GM19023 (cell line): ENCODE results near the gene UTP11.
"Not testable (repeated sequence)": the region's sequence is repeated elsewhere in the genome, so short reads cannot be mapped to it uniquely, and the experiment has no call there.

Experiments used
- ATAC-seq: cut with Tn5 transposase; IDR thresholded peaks from one replicate; pipeline ENCODE4 v1.9.1; 2021; ENCODE audit warnings: mild to moderate bottlenecking, moderate library complexity; ENCODE audit not compliant: unreplicated experiment

UTP11 gene

DNA sequence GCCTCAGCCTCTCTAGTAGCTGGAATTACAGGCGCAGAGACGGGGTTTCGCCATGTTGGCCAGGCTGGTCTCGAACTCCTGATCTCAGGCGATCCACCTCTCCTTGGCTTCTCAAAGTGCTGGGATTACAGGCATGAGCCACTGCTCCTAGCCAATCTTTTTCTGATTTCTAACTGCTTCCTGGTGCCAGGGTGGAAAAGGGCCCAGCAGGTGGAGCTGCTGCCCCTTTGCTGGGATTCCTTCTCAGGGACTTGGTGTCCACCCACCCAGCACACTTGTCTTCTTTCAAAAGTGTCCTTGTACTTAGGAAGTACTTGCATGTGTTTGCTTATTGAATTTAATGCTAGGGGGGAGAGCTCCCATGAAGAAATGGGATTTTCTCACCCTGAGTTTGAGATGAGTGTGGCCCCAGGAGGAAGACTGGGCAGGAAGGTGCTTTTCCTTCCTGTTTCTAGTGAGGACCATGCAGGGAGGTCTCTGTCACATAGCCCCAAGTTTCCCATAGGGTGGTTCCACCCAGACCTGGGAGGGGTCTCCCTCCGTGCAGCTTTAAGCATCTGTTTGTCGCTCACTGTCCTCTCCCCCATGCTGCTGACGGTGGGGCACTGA, 14.2 kb downstream of the UTP11 start:
- ATAC-seq, result no peak

DNA sequence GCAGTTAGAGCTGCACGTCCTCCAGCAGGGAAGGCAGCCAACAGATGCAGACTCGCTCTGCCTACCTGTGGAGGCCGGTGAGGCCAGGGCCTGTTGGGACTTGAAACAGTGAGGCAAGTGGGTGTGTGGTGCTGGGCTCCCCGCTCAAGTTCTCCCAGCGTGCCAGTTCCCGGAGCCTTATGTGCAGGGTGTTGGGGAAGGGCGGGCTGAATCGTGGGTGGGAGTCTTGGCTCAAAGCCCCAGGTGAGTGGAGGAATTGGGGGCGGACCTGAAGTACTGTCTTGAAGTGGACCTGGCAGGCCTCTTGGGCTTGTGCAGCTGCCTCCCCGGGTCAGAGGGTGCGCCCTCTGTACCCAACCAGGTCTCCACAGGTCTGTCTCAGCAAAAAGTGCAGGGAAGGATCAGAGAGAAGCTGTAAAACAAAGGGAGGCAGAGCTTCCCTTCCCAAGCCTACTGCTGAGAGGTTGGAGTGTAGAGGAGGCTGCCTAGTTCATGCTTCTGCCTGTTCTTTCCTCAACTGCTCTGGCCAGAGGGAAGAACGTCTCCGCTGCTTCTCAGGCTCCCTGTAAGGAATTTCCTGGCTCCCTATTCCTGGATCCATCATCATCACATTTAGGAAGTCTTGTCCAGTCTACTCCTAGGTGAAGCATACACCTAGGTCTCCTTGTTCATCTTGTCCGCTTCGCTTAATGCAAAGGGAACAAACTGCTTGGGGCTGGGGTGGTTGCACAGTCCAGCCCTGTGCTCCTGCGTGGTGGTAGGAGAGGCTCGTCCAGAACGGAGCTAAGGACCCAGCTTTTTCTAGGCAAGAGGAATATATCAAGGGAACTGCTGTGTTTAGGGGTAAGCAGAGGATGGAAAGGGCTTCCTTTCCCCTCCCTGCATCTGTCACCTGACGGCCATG, 14.9 kb downstream of the UTP11 start:
- no peak for ATAC-seq

DNA sequence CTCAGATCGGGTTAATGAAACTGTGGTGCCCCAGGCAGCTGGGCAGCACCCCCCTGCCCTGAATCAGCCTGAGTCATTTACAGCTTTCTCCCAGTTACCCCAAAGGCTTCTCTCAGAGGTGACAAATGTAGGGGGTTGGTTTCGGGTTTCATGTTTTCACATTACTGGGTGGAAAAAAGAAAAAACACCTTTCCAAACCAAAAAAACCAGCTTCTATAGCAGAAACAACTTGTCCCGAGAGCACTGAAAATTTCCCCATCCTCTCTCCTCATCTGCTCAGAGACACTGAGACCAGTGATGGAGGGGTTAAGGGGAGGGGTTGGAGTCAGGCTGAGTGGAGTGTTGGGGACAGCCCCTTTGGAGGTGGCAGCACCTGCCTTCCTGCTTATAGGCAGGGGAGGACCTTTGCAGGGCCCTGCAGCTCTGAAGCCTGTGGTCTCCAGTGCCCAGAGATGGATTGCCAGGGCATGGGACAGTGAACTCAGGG, 15.6 kb downstream of the UTP11 start:
- peak; percentile 78 for ATAC-seq

DNA sequence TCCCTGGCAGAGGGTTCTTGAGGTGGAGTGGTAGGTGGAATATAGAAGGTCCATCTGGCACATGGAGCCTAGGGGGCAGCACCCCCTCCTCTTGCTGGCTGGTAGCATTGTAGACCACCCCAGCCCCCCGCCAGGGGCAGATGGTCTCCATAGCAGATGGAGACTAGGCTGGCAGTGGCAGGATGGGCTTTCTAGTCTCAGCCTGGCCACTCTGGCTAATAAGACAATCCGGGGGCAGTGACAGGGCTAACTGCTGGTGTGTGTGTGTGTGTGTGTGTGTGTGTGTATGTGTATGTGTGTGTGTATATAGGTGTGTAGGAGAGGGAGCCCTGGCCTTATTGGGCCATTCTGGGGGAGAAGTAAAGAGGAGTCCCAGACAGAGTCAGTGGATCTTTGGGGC, 16.1 kb downstream of the UTP11 start:
- no peak for ATAC-seq

DNA sequence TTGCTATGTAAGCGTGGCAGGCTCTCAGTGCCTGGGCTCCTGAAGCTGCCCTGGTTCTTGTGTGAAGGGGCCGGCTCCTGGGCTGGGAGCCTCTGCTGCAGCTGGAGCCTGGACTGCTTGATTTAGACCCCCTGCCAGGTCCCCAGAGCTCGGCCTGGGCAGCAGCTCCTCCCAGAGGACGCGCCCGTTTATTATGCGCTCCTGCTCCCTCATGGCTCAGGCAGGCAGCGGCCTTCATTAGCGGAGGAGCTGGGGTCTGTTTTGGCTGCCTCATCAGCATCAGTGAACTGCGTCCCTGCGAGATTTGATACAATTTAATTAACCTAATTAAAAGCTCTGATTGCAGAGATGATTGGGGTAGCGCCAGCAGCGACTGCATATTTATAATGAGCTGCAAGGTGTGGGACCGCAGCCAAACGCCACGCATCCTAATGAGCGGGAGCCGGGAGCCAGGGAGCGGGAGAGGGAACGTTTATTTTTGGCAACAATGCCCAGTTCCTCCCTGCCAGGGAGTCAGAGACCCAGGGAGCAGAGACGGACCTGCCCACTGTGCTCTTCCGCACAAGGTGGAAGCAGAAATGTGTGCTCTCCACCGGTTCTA, 16.6 kb downstream of the UTP11 start:
- no peak for ATAC-seq

DNA sequence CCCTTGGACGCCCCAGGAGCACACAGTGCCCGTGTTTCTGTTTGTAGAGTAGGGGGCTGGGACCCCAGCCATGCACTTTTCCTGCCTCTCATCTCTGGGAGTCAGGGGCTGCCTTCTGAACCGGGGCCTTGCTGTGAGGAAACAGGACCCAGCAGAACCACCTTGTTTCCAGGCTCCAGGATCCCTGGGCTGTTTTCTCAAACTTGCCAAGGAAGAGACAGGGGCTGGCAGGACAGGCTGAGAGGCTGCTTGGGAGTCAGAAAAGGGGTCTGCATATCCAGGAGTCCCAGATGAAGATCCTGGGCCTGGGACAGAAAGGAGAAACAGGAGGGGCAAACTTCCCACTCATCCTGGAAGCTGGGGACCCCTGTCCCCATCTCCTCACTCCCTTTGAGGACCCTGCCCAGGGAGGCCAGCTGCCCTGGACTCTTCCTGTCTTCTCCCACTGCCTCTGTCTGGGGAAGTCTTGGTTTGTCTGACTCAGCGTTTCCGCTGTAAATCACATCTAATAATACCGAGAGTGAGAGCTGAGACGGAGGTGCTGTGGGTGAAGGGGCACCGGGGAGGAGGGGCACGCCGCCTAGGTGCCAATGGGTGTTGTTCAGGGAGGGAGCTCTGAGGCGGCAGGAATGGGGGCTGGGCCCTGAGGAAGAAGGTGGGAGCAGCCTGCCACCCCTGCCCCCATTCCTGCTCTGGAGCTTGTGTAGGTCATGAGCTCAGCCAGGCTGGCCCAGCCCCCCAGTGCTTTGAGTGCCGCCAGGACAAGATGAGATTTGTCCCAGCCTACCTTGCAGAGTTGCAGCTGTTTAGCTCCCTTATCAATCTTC, 17.4 kb downstream of the UTP11 start:
- peak; percentile 40 for ATAC-seq

DNA sequence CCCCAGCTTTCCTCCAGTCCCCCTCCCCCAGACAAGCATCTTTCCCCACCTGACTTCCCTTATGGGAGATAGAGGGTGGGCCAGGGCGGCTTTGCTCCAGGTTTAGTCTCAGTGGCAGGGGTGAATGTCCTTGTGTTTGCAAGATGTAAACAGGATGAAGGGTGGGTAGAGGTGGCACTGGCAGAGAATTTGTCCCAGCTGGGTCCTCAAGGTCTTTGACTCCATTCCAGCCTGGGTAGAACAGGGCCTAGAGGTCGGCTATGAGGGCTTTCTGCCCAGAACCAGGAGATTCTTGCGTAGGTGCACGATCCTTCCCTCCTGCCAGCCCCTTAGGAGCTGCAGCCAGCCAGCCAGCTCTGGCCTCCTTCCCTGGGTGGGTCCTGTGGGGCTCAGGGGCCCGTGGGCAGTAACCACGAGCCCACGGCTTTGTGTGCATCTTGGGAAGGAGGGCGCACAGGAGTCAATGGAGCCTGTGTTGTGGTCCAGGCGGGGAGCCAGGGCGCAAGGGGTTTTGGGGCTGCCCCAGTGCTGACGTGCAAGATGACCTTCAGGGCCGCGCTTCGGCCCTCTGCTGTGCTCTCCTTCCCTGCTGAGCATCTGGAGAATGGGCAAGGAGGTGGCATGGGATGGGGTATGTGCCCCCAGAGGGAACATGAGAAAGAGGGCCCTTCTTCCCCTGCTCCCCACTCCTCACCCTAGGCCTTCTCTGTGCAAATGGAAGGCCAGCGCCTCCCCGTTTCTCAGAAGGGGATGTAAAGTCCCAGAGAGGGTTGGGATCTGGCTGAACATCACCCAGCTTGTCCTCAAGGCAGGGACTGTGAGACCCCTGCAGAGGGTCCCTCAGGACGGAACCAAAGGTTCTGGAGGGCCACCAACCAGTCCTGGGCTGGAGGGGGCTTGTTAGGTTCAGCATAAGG, 18.3 kb downstream of the UTP11 start:
- no peak for ATAC-seq

DNA sequence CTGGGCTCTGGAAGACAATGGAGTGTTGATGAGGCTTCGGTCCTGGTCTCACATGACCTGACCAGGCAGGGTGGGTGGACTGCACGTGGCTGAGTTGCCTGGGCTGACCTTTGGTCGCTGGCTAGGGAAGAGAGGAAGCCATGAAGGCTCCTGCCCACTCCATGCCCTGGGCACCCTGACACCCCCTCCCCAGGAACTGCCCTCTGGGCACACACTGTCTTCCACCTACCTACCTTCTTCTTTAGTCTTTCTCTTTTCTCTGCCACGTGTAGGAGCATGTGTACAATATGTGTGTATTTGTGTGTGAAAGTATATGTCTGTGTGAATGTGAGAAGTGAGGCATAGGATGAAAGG, 19.0 kb downstream of the UTP11 start:
- ATAC-seq, result no peak

DNA sequence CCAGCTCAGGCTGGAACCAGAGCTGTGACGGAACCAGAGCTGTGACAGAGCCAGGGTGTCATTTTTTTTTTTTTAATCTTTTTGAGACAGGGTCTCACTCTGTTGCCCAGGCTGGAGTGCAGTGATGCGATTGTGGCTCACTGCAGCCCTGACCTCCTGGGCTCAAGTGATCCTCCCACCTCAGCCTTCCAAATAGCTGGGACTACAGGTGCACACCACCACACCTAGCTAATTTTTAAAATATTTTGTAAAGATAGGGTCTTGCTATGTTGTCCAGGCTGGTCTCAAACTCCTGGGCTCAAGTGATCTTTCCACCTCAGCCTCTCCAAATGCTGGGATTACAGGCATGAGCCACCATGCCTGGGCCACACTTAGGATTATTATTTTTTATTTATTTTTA, 20.5 kb downstream of the UTP11 start:
- ATAC-seq, result not testable (repeated sequence)

DNA sequence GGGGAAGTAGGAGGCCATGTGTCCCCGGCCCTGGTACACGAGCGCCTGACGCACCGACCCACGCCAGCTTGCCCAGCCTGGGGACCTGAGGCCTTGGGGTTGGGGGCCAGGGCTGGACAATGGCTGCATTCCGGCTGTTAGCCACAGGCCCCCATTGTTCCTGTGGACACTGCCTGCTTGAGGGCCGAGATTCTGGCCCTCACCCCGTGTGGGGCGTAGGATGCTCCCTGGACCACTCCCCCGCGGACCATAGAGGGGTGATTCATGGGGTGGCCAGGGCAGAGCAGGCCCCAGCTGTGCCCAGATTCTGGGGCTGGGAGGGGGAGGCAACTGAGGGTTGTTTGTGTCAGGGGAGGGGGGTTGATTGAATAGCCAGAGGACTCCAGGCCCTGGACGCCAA, 22.3 kb downstream of the UTP11 start:
- no peak for ATAC-seq

DNA sequence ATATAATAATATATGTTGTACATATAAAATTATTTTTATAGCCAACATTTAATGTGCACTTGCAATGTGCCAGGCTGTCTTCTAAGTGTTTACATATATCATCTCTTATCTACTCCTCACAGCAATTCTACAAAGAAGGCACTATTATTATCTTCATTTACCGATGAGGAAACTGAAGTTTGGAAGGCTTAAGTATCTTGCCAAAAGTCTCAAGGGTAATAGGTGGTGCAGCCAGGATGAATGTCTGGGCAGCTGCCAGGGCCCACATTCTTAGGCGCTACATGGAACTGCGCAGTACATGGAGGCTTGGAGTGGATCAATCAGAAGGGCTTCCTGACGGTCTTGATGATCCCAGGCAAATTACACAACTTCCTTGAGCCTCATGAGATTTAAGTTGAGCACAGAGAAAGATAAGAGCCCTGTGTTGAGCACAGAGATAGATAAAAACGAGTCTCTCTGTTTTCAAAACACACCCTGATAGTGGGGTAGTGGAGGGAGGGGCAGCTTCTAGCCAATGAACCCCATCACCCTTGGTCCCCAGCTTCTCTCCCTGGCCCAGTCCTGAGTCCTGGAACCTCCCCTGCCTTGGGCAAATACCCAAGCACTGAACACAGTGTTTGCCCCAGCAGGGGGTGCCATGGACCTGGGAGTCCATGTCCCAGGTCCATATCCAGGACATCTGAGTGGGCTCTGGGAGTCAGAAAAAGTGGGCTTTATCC, 24.8 kb downstream of the UTP11 start:
- ATAC-seq, result no peak

DNA sequence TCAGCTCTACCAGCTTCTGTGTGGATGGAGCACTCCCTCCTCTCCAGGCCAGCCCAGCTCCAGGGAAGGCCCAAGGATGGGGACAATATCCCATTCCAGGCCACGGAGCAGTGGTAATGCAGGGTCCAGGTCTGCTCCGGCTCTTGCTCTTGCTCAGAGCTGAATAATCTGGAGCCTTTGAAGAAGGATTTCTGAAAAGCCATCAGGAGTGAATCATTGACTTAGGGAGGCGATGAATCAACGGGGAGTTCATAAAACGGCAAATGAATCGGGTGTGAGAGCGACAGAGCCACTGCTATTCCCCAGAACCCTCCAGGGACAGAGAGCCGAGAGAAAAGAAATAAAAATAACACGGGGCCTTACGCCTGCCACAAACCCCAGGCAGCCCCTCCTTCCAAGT, 26.3 kb downstream of the UTP11 start:
- ATAC-seq, result no peak

DNA sequence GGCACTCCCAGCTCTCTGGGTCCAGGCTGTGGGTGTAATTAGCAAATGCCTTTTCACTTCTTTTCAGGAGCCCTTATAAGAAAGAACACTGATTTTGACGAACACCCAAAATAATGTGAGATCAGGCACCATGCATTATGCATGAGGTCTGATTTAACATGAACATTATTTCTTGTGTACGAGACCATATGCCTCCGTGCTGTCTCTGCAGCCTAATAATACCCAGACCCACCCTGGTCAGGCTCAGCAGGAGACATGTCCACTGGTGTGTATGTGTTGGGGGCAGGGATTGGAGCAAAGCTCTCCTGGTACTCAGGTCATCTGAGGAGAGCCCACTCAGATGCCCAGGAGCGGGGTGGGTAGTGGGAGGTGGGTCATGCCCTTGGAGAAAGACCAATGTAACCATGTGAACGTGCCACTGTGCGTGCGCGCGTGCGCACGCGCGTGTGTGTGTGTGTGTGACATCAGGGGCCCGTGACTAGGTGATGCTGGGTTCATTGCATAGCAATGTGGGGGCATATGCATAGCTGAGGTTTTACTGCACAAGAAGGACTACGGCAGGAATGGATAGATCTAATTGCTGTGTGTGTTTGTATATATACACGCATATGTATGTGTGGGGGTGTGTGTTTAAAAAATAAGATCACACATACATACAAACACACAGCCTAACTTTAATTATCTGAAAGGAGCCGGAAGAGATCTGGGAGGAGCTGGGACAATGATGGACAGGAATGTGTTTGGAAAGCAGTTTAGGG, 27.0 kb downstream of the UTP11 start:
- no peak for ATAC-seq

DNA sequence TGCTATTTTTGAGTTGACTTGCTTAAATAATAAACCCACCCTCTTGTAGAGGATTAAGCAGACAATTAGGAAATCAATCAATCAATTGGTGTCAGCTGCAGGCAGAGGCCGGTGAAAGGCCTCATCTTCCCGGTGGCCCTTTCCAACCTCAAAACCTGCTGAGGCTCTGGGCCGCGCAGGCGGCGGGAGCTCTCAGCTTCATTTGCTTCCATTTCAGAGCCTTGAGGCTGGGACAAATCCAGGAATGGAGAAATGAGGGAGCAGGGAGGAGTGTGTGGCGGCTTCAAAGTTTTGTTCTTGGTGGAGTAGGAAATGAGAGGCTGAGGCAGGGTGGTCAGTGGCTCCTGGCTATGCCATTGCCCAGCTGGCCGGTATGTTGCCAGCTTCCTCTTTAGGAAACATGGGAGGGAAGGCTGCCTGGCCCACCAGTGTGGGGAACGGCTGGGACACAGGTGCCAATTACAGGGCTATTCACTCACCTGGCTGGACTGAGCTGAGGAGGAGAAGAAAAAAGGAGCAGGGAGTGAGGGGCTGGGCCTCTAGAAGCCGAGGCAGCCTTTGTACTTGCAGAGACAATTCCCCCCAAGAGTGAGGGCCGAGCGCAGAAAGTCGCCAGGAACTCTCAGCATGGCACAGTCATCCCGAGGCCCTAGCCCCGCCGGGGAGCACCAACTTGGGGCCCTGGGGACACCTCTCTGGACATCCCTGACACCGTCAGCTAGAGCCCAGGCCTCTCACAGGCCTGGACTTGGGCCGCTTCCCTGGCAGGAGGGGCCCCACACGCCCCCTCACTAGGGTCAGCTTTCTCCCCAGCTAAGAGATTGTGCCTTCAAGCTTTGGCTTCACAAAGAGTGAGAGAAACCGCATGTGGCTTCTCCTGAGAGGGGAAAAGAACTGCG, 29.7 kb downstream of the UTP11 start:
- no peak for ATAC-seq

DNA sequence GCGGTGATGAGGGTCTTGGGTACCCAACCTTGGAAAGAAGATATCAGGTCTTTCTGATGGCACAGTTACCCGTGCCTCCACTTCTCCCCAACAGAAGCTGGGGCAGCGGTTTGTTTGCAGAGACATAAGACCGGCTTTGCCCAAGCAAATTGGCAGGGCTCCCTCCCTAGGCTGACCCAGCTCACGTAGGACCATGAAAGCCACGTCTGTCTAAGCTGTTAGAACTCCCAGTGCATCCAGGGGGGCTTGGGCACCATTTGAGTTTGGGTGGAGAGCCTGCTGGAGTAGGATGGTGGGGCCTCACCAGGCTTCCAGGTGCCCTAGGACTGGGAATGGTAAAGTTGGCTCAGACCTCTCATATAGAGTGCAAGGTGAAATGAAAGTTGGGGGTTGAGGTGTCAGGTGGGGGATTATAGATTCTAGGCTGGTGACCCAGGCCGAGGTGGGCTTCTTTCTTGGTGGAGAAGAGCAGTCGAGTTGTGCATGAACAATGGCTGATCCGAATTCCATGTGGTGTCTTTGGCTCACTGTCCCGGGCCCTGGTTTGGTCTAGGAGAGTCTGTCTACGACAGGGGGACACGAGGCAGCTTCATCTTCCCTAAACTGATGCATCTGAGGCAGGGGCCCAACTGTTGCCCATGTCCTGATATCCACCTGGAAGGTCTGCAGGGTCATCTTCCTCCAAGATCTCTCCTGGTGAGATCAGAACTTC, 30.7 kb downstream of the UTP11 start:
- no peak for ATAC-seq

DNA sequence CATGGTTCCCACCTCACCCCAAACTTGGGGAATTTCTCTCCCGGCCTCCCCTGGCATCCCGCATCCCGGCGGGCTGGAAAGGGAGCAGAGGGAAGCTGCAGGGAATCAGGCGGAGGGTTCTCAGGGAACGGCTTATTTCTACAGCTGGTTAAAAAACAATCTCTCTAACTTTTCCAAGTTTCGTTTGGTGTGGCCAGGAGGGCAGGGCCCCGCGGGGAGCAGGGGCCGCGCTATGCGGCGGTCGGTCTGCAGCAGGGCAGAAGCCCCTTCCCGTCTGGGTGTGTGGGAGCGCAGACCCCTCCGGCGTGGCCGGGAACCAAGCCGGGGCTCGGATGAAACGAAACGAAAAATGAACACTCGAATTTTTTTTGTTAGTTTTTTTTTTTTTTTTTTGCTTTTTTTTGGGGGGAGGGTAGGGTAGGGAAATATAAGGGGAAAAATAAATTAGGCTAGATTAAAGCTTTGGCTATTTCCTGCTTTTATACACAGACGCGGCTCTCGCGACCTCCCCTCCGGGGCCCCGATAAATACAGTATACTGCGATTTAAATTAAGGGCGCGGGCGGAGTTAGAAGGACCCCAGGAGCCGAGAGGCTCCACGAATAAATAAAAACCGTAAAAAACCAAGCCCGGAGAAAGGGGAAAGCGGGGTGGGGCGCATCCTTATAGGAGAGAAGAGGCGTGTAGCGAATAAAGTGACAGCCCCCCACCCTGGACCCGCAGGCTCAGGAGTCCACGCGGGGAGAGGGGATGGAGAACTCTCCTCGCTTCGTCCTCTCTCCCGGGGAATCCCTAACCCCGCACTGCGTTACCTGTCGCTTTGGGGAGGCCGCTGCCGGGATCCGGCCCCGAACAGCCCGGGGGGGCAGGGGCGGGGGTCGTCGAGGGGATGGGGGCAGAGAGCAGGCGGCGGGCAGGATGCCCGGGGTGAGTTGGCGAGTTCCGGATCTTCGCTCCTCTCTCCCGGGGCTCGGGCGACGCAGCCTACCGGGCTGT, 32.0 kb downstream of the UTP11 start:
- no peak for ATAC-seq
